Ovary (tissue), 9 donors: ENCODE measurements around the gene LCE3A. TPM values are rescaled to one million over a fixed set of nuclear protein-coding genes. Genes with fewer than 3 reads are reported as not detected.

ENCODE experiments used
- DNase-seq, 5 donors: peaks; one replicate each; pipeline ENCODE4 v3.0.0-alpha.2; 2019 to 2020
- H3K27ac ChIP-seq, 2 donors: fragments of 200-600 bp; one replicate each; pipeline versions ENCODE4 v1.5.1 to v1.8.0; 2019 to 2022
- H3K27me3 ChIP-seq: fragments of 200-600 bp; one replicate; pipeline ENCODE4 v1.8.0; 2022
- H3K36me3 ChIP-seq: fragments of 200-600 bp; sonication (generic); one replicate; pipeline ENCODE4 v1.5.1; 2019
- H3K4me1 ChIP-seq: one replicate; pipeline ENCODE4 v1.8.1; 2013; ENCODE audit warnings: mild to moderate bottlenecking, moderate library complexity; ENCODE audit not compliant: insufficient read depth
- H3K4me3 ChIP-seq: fragments of 200-600 bp; sonication (generic); one replicate; pipeline ENCODE4 v1.5.1; 2017
- H3K9me3 ChIP-seq, 2 donors: fragments of 200-600 bp in 1 of 2; sonication (generic) in 1 of 2; one replicate each; pipeline versions ENCODE4 v1.5.1 to v1.8.1; 2013 to 2019; ENCODE audit warnings: mild to moderate bottlenecking in 1 of 2, moderate library complexity in 1 of 2
- CTCF ChIP-seq, 3 donors: fragments of 450-650 bp in 2 of 3; fragments of 200-600 bp in 1 of 3; IDR thresholded peaks; one replicate each; pipeline versions ENCODE4 v1.5.1 to v1.8.0; 2016 to 2022; ENCODE audit warnings: antibody characterized with exemption in 3 of 3, mild to moderate bottlenecking in 1 of 3
- EP300 ChIP-seq: sonication (generic); formaldehyde crosslinking; IDR thresholded peaks from one replicate; pipeline ENCODE4 v1.6.1; 2017; ENCODE audit warnings: antibody characterized with exemption
- POLR2A ChIP-seq: fragments of 450-650 bp; IDR thresholded peaks from one replicate; pipeline ENCODE4 v1.6.1; 2017; ENCODE audit warnings: antibody characterized with exemption, mild to moderate bottlenecking, moderate library complexity
- WGBS, 3 donors: extraction: QIAGEN DNeasy Blood & Tissue Kit in 1 of 3; methylation state at CpG; one replicate each; pipeline versions ENCODE4 v1.1.5 to v1.1.7; 2013 to 2017; 5-methylcytosine and 5-hydroxymethylcytosine counted together
- intact Hi-C, 4 donors: fragments of 100-400 bp; cut with DNase I; formaldehyde crosslinking; loops; one replicate each; pipeline versions ENCODE4 v1.11.0 to v1.15.1; 2022 to 2023
- polyA plus RNA-seq, 2 donors: library from polyadenylated mRNA; stranded (reverse); fragments of 200-250 nt in 1 of 2; fragments of 350-450 nt in 1 of 2; fragmentation: Illumina TruSeq in 1 of 2; extraction: RNeasy Lipid Tissue Mini Kit (QIAGEN cat#74804) in 1 of 2; gene quantifications; one replicate each; pipeline ENCODE4 v1.2.3, GENCODE V29; 2013 to 2014
- total RNA-seq, 7 donors: library from RNA; depleted of rRNA in 2 of 7; stranded (reverse); fragments of >200 nt in 2 of 7; fragmentation: NEBNext Ultra II Directional in 3 of 7; extraction: Animal tissue kit (Norgen Biotek cat#: 25700) in 3 of 7; gene quantifications; one replicate each; pipeline versions ENCODE4 v1.1.0 to v1.2.4, GENCODE V29; 2016 to 2023
- donor health status: DM: no; HTN: no; CAD: no; lungs with moderate emphysema.
- donor health status: DM: no; HTN: no; CAD: no.
- donor health status: Bipolar disorder and iron deficiency.
- donor health status: DM: yes; HTN: yes; CAD: no.
- donor health status: DM: no; HTN: no; CAD: no.
- donor health status: DM: yes; HTN: yes; CAD: no.

LCE3A gene
- total and polyA plus RNA-seq, 9 donors, result not detected

DNA sequence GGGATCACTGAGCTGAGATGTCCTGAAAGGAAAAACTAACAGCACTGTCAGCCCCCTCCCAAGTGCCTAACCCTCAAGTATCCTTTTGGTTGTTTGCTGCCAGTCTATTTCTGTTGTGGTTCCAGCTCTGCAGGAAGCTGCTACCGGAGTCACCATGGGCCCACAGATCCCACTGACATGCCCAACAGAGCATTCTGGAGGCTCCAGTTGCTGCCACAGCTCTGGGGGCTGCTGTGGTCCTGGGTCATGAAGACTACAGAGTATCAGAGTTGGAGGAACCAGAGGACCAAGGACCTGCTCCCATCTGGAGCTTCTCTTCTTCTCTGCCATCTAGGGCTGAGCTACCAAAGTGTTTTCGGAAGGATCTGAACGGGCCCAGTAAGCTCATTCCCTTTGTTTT lies 910 bp downstream of the LCE3A start:
- no peaks in the 10 kb centered on the region for H3K9me3 ChIP-seq
- no peak for DNase-seq
- H3K4me3 ChIP-seq, result no peak overlapping the region
- no peaks in the 10 kb centered on the region for H3K36me3 ChIP-seq
- no peaks in the 10 kb centered on the region for H3K27me3 ChIP-seq
- H3K4me1 ChIP-seq, result peaks cover 12% of the 10 kb centered on the region
- TF ChIP-seq CTCF (IDR thresholded peaks at IDR 0.05) (no peak), POLR2A (no peak), EP300 (no peak)
- 33 to 76% (median 55%) methylated on average over 3 of the region's 3 CpGs for WGBS, 3 donors
- H3K27ac ChIP-seq, result peak overlapping the region in 1 of 2 donors; percentile 61
- intact Hi-C loops, result no loop called here

DNA sequence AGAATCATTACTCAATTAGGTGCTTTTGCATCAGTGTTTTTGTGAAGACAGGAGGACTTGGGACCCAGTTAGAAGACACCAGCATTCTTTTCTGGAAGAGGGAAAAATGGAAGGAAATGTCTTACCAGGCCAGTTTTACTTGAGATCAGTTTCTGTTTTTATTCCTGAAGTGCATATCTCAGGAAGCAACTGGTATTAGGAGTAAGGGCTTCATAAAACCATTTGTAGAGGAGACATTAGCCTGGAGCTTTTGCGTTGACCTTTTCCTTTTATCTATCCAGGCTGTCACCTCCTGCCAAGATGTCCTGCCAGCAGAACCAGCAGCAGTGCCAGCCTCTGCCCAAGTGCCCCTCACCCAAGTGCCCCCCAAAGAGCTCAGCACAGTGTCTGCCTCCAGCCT lies 9.4 kb downstream of the LCE3A start, which contains the start of gene LCE3B:
LCE3B (plus strand) TSS at position 301 of the 400 bp plus-strand sequence; CDS start at position 301, 0 bp downstream.
- Histone ChIP-seq H3K4me1 (no peaks in the 10 kb centered on the region), H3K4me3 (no peak within 1 kb of the TSS), H3K36me3 (no peaks in the 10 kb centered on the region), H3K27ac (no peak within 1 kb of the TSS), H3K9me3 (no peaks in the 10 kb centered on the region), H3K27me3 (no peaks in the 10 kb centered on the region)
- 82% methylated on average over 1 of the region's 1 CpG; no CpG with 5 or more reads in 2 of the 3 donors for WGBS, 3 donors
- TF ChIP-seq EP300 (no peak), CTCF (IDR thresholded peaks at IDR 0.05) (no peak), POLR2A (no peak)
- no peak for DNase-seq
- intact Hi-C loops, result no loop called here

GRCh38 chr1:152599934-152600333 lies 23.0 kb downstream of the LCE3A start, which contains the start of gene LCE3C:
Gene LCE3C, plus strand, starts transcription at chr1:152600234. Its CDS starts 498 bp downstream, at chr1:152600732.
- no peak within 1 kb of the TSS for H3K4me3 ChIP-seq
- intact Hi-C loops, result no loop called here
- no peak within 1 kb of the TSS for H3K27ac ChIP-seq
- 69% methylated on average over 4 of the region's 4 CpGs; no CpG with 5 or more reads in 2 of the 3 donors for WGBS, 3 donors
- no peaks in the 10 kb centered on the region for H3K36me3 ChIP-seq
- TF ChIP-seq CTCF (IDR thresholded peaks at IDR 0.05) (no peak), POLR2A (no peak), EP300 (no peak)
- H3K9me3 ChIP-seq, result no peaks in the 10 kb centered on the region
- no peaks in the 10 kb centered on the region for H3K4me1 ChIP-seq
- no peak for DNase-seq
- H3K27me3 ChIP-seq, result no peaks in the 10 kb centered on the region

- no peak for TF ChIP-seq EP300
- no peak for TF ChIP-seq CTCF (IDR thresholded peaks at IDR 0.05)
- TF ChIP-seq POLR2A, result no peak
- intact Hi-C loops, result no loop called here
- Histone ChIP-seq H3K36me3 (no peaks in the 10 kb centered on the region), H3K9me3 (no peaks in the 10 kb centered on the region), H3K27me3 (no peaks in the 10 kb centered on the region), H3K27ac (no peak overlapping the region), H3K4me3 (no peak overlapping the region), H3K4me1 (no peaks in the 10 kb centered on the region)
- DNase-seq, result no peak
- 62% methylated on average over 2 of the region's 2 CpGs; no CpG with 5 or more reads in 2 of the 3 donors for WGBS, 3 donors
Measured at GRCh38 chr1:152596986-152597385, 25.9 kb downstream of the LCE3A start.
